Measurements from ENCODE around the gene DOCK1.

DNA sequence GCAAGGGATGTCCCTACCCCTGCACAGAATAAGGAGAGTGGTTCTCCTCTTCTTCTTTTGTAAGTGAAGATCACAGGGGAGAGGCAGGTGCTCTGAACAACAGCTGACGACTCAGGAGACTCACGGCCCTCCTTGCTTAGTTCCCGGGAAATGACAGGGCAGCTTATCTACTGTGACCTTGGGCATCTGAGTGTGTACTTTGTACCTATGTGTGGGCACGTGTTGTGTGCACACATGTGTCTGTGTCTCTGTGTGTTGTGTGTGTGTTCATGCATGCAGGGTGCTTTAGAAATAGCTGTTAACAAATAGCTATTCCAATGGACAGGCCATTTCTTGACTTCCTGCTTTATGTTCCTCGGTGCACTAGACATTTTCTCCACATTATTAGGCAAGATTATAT lies 563.4 kb downstream of the DOCK1 start:
- TF ChIP-seq SPI1 (IDR thresholded peaks at IDR 0.05; ENCODE audit: low read depth, low read length) (no peak), POLR2AphosphoS5 (IDR thresholded peaks at IDR 0.05; ENCODE audit: low read depth, low read length) (no peak), POLR2A (IDR thresholded peaks at IDR 0.05; ENCODE audit: low read depth, low read length) (no peak), TAF1 (IDR thresholded peaks at IDR 0.05; ENCODE audit: low read depth, low read length) (no peak), POU2F2 (IDR thresholded peaks at IDR 0.05; ENCODE audit: low read depth, low read length) (no peak), PAX5 (IDR thresholded peaks at IDR 0.05; ENCODE audit: insufficient read depth, low read length, severe bottlenecking) (no peak)

Data from GM12891 (cell line).